Measurements from ENCODE around the gene KCNJ9.

Gene KCNJ9

GRCh38 chr1:160087118-160087662, 5.9 kb downstream of the KCNJ9 start:
- DNase-seq (ENCODE audit: low read depth), result no peak

- DNase-seq (ENCODE audit: low read depth), result no peak
Observed at GRCh38 chr1:160089883-160090282, 8.5 kb downstream of the KCNJ9 start.

GRCh38 chr1:160090760-160091159, 9.4 kb downstream of the KCNJ9 start:
- DNase-seq (ENCODE audit: low read depth), result no peak

GRCh38 chr1:160091666-160092223, 10.4 kb downstream of the KCNJ9 start:
- no peak for DNase-seq (ENCODE audit: low read depth)

GRCh38 chr1:160092366-160093068, 11.2 kb downstream of the KCNJ9 start:
- no peak for DNase-seq (ENCODE audit: low read depth)

- DNase-seq (ENCODE audit: low read depth), result no peak
Observed at GRCh38 chr1:160093069-160093395, 11.7 kb downstream of the KCNJ9 start.

GRCh38 chr1:160093624-160094290, 12.4 kb downstream of the KCNJ9 start:
- DNase-seq (ENCODE audit: low read depth), result no peak

- DNase-seq (ENCODE audit: low read depth), result no peak
Observed at GRCh38 chr1:160094291-160094625, 12.9 kb downstream of the KCNJ9 start.

GRCh38 chr1:160094806-160095205, 13.5 kb downstream of the KCNJ9 start:
- no peak for DNase-seq (ENCODE audit: low read depth)

- no peak for DNase-seq (ENCODE audit: low read depth)
Observed at GRCh38 chr1:160095382-160096105, 14.2 kb downstream of the KCNJ9 start.

- DNase-seq (ENCODE audit: low read depth), result no peak
Observed at GRCh38 chr1:160096274-160097116, 15.2 kb downstream of the KCNJ9 start.

- no peak for DNase-seq (ENCODE audit: low read depth)
Observed at GRCh38 chr1:160097151-160097910, 16.0 kb downstream of the KCNJ9 start.

- DNase-seq (ENCODE audit: low read depth), result no peak
Observed at GRCh38 chr1:160097911-160098851, 16.8 kb downstream of the KCNJ9 start, which contains the start of gene IGSF8. TSS of gene IGSF8 (minus strand) at chr1:160098619. CDS start at chr1:160098472, 147 bp downstream.

GRCh38 chr1:160098852-160099561, 17.7 kb downstream of the KCNJ9 start:
- peak; percentile 65 for DNase-seq (ENCODE audit: low read depth)

GRCh38 chr1:160099716-160100375, 18.5 kb downstream of the KCNJ9 start:
- DNase-seq (ENCODE audit: low read depth), result no peak

GRCh38 chr1:160101037-160101716, 19.8 kb downstream of the KCNJ9 start:
- no peak for DNase-seq (ENCODE audit: low read depth)

GRCh38 chr1:160101717-160102522, 20.6 kb downstream of the KCNJ9 start:
- no peak for DNase-seq (ENCODE audit: low read depth)
